OCI-LY1 (cell line): ENCODE measurements around the gene TMEM115.

Experiments used
- EZH2 ChIP-seq: fragments of 200-600 bp; sonication (generic), shearing (Covaris generic); IDR thresholded peaks from 2 replicates; pipeline ENCODE4 v1.8.0; 2017; ENCODE audit warnings: borderline replicate concordance, mixed run types, mild to moderate bottlenecking, antibody characterized with exemption, low read length, moderate library complexity, mixed read lengths
- TF ChIP-seq, protein P1 (sequence below): fragments of 200-600 bp; sonication (generic), shearing (Covaris generic); IDR thresholded peaks from 2 replicates; pipeline ENCODE4 v1.5.1; 2017; ENCODE audit warnings: mild to moderate bottlenecking, antibody characterized with exemption, low read length, moderate library complexity, mixed read lengths

DNA sequence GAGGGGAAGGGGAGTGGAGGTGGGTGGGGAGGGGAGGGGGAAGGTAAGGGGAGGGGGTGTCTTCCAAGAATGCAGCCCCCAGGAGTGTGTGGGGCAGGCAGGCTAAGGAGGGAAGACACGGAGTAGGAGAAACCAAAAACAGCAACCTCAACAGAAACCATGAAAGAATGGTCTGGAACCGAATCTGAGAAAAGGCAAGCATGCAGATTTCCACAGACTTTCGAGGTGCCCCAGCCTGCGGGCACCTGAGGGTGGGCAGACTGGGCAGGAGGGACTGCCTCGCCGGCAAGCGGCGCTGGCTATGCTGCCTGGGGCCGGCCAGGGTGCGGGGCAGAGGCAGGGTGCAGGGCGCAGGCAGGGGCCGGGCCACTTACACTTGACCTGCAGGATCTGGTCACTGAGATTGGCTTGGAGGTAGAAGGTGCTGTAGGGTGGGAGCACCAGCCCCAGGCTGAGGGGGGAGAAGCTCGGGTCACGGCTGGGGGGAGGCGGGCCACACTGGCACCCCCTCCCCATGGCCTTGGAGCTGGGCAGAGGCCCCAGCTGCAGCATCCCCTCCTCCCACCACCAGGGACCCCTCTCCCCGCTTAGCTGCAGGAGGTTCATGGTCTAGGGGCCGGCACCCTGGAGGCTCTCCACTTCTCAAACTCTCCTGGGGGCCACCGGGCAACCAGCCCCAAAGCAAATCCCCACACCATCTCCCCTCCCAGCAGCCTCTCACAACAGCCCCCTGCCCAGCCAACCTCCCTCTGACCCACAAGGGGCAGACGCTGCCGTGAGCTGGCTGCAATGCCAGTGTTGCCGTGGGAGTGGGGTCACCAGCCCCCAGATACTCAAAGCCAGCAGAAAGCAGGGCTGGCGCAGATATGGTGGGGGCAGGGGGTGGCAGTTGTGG is 15.3 kb upstream of the TMEM115 start:
- no peak for TF ChIP-seq EZH2
- TF ChIP-seq, protein P1, sequence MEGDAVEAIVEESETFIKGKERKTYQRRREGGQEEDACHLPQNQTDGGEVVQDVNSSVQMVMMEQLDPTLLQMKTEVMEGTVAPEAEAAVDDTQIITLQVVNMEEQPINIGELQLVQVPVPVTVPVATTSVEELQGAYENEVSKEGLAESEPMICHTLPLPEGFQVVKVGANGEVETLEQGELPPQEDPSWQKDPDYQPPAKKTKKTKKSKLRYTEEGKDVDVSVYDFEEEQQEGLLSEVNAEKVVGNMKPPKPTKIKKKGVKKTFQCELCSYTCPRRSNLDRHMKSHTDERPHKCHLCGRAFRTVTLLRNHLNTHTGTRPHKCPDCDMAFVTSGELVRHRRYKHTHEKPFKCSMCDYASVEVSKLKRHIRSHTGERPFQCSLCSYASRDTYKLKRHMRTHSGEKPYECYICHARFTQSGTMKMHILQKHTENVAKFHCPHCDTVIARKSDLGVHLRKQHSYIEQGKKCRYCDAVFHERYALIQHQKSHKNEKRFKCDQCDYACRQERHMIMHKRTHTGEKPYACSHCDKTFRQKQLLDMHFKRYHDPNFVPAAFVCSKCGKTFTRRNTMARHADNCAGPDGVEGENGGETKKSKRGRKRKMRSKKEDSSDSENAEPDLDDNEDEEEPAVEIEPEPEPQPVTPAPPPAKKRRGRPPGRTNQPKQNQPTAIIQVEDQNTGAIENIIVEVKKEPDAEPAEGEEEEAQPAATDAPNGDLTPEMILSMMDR = no peak
